ENCODE results near the gene SHISAL2B. TPM values are rescaled to one million over a fixed set of nuclear protein-coding genes. Genes with fewer than 3 reads are reported as not detected.
"Not testable (repeated sequence)": the region's sequence is repeated elsewhere in the genome, so short reads cannot be mapped to it uniquely, and the experiment has no call there.

The SHISAL2B gene
- total RNA-seq, 2 experiments from 2014 or later: not detected

DNA sequence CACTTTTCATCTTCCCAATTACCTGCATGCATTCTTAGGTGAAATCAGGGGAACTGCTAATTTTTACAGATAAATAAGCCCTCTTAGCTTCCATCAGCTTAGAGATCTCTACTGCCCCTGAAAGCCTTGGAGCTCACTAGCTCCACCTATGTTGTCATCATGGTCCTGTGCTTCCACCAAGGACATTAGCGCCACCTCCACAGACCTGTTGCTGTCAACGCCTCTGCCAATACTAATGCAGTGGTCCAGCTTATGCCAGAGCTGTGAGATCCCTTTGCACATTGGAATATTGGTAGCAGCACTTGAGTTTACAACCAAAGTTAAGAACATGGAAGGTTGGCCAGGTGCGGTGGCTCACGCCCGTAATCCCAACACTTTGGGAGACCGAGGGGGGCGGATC lies 7.7 kb upstream of the SHISAL2B start:
- Mint-ChIP-seq H3K27me3 (peaks cover 15% of the 10 kb centered on the region), H3K36me3 (no peaks in the 10 kb centered on the region), H3K4me3 (no peak overlapping the region), H3K4me1 (no peaks in the 10 kb centered on the region), H3K9me3 (no peaks in the 10 kb centered on the region), H3K27ac (no peak overlapping the region)
- no peak for DNase-seq

DNA sequence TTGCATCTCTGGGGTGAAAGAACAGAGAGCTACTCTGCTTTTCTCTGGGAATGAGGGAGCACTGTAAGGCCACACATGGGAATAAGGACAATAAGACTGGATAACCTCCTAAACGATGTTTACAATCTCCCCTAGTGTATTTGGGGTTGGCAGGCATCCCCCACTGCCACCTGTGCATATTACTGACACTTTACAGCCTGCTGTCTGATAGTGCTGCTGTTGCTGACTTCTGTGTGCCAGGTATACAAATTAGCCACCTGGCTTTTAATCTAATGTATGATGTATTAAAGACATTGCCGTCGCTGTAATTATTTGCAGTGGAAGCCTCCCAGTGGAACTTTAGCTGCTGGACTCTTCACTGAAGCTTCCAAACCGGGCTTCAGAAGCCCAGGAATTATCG lies 4.4 kb upstream of the SHISAL2B start:
- Mint-ChIP-seq H3K4me1 (peaks cover 4% of the 10 kb centered on the region), H3K4me3 (no peak overlapping the region), H3K36me3 (no peaks in the 10 kb centered on the region), H3K27ac (no peak overlapping the region), H3K27me3 (peaks cover 24% of the 10 kb centered on the region), H3K9me3 (no peaks in the 10 kb centered on the region)
- no peak for DNase-seq

- Mint-ChIP-seq H3K27me3 (peaks cover 41% of the 10 kb centered on the region), H3K4me3 (no peak overlapping the region), H3K9me3 (no peaks in the 10 kb centered on the region), H3K36me3 (no peaks in the 10 kb centered on the region), H3K27ac (no peak overlapping the region), H3K4me1 (peaks cover 4% of the 10 kb centered on the region)
- DNase-seq: no peak
These were observed 1.9 kb upstream of the SHISAL2B start for GRCh38 chr5:64688391-64688790.

DNA sequence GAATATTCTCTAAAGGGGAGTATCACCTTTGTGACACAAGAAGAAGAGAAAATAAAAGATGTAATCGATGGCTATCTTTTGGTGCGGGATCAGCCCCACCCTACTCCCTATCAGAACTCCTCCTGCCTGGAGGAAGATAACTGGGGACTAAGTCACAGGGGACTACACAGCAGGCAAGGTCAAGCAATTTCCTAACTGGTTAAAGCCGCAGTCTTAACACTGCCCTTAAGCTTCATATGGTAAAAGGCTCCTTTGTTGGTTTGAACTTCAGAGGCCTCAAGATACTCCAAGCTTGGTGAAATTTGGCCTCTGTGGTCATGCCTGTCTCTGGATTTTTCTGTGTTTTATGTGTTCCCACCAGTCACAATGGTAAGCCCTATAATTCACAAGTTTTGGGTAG lies 1.3 kb upstream of the SHISAL2B start:
- H3K27me3 Mint-ChIP-seq: peaks cover 46% of the 10 kb centered on the region
- H3K27ac Mint-ChIP-seq: no peak overlapping the region
- no peak overlapping the region for H3K4me3 Mint-ChIP-seq
- no peaks in the 10 kb centered on the region for H3K36me3 Mint-ChIP-seq
- no peaks in the 10 kb centered on the region for H3K9me3 Mint-ChIP-seq
- H3K4me1 Mint-ChIP-seq: peaks cover 4% of the 10 kb centered on the region
- DNase-seq: no peak

- Mint-ChIP-seq H3K36me3 (no peaks in the 10 kb centered on the region), H3K4me3 (peak overlapping the region; percentile 70), H3K4me1 (peaks cover 4% of the 10 kb centered on the region), H3K9me3 (no peaks in the 10 kb centered on the region), H3K27me3 (peaks cover 46% of the 10 kb centered on the region), H3K27ac (no peak overlapping the region)
- no peak for DNase-seq
These were observed 243 bp upstream of the SHISAL2B start for GRCh38 chr5:64690104-64690416.

DNA sequence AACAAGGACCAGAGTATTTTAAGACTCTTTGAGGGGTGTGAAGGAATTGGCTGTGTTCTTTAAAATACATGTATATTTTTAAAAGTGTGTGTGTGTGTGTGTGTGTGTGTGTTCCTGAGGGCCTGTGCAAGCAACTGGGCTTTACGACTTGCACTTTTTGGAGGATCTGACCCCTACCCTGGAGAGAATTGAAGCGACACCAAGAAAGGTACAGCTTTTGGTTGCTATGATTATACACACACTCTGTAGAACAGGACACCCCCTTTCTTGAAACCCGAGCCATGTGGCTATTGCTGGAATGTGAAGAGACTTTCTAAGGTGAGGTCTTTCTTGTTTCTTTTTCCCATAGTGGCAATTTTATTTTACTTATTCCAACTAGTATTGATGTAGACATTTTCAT lies 988 bp downstream of the SHISAL2B start:
- peaks cover 3% of the 10 kb centered on the region for H3K9me3 Mint-ChIP-seq
- no peak overlapping the region for H3K27ac Mint-ChIP-seq
- DNase-seq: no peak
- H3K36me3 Mint-ChIP-seq: no peaks in the 10 kb centered on the region
- H3K4me1 Mint-ChIP-seq: peaks cover 4% of the 10 kb centered on the region
- H3K4me3 Mint-ChIP-seq: no peak overlapping the region
- H3K27me3 Mint-ChIP-seq: peaks cover 46% of the 10 kb centered on the region

- Mint-ChIP-seq H3K36me3 (no peaks in the 10 kb centered on the region), H3K4me3 (no peak overlapping the region), H3K4me1 (peaks cover 4% of the 10 kb centered on the region), H3K27ac (no peak overlapping the region), H3K9me3 (peaks cover 8% of the 10 kb centered on the region), H3K27me3 (peaks cover 45% of the 10 kb centered on the region)
- DNase-seq: no peak
These were observed 3.3 kb downstream of the SHISAL2B start for GRCh38 chr5:64693636-64694035.

DNA sequence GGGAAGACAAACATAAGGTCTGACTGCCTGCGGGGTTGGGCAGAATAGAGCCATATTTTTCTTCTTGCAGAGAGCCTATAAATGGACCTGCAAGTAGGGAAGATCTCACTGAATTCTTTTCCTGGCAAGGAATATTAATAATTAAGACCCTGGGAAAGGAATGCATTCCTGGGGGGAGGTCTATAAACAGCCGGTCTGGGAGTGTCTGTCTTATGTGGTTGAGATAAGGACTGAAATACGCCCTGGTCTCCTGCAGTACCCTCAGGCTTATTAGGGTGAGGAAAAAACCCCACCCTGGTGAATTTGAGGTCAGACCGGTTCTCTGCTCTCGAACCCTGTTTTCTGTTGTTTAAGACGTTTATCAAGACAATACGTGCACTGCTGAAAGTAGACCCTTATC lies 6.1 kb downstream of the SHISAL2B start:
- DNase-seq, H3K9me3 Mint-ChIP-seq: not testable (repeated sequence)
- peaks cover 28% of the 10 kb centered on the region for H3K27me3 Mint-ChIP-seq

GRCh38 chr5:64700765-64701164 lies 10.5 kb downstream of the SHISAL2B start:
- H3K4me3 Mint-ChIP-seq: no peak overlapping the region

More for the DNA sequence above, 6.1 kb downstream of the SHISAL2B start:
- not testable (repeated sequence) for H3K27ac Mint-ChIP-seq, H3K36me3 Mint-ChIP-seq, H3K4me1 Mint-ChIP-seq, H3K4me3 Mint-ChIP-seq

GRCh38 chr5:64706074-64706473 lies 15.8 kb downstream of the SHISAL2B start:
- not testable (repeated sequence) for H3K36me3 Mint-ChIP-seq, H3K9me3 Mint-ChIP-seq, H3K4me1 Mint-ChIP-seq, H3K4me3 Mint-ChIP-seq, DNase-seq, H3K27me3 Mint-ChIP-seq, H3K27ac Mint-ChIP-seq

More at GRCh38 chr5:64700765-64701164, 10.5 kb downstream of the SHISAL2B start:
- DNase-seq: no peak
- H3K9me3 Mint-ChIP-seq: peaks cover 8% of the 10 kb centered on the region
- no peak overlapping the region for H3K27ac Mint-ChIP-seq
- no peaks in the 10 kb centered on the region for H3K36me3 Mint-ChIP-seq
- peaks cover 12% of the 10 kb centered on the region for H3K27me3 Mint-ChIP-seq
- H3K4me1 Mint-ChIP-seq: no peaks in the 10 kb centered on the region

DNA sequence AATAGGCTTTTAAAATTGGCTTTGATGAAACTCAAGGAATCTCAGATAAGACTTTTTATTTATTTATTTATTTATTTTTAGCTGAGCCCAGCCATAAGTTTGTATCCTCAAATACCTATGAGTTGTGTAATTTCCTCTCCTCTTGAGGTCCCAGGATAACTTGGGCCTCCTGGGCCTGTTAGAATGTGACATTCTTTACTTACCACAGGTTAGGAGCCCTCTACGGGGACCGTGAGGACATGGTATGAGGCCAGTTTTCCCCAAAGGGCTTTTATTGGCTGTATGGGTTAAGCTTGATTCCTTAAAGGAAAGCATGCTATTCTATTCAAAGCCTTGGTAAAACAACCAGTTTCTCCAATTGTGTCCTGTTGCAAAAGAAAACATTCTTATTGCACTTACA lies 16.9 kb downstream of the SHISAL2B start:
- no peak overlapping the region for H3K4me3 Mint-ChIP-seq
- peaks cover 3% of the 10 kb centered on the region for H3K9me3 Mint-ChIP-seq

DNA sequence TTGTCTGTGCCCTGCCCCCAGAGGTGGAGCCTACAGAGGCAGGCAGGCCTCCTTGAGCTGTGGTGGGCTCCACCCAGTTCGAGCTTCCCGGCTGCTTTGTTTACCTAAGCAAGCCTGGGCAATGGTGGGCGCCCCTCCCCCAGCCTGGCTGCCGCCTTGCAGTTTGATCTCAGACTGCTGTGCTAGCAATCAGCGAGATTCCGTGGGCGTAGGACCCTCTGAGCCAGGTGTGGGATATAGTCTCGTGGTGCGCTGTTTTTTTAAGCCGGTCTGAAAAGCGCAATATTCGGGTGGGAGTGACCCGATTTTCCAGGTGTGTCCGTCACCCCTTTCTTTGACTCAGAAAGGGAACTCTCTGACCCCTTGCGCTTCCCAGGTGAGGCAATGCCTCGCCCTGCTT lies 24.2 kb downstream of the SHISAL2B start:
- H3K4me3 Mint-ChIP-seq, H3K4me1 Mint-ChIP-seq, H3K9me3 Mint-ChIP-seq, H3K27me3 Mint-ChIP-seq, H3K36me3 Mint-ChIP-seq, H3K27ac Mint-ChIP-seq, DNase-seq: not testable (repeated sequence)

More for the DNA sequence above, 16.9 kb downstream of the SHISAL2B start:
- Mint-ChIP-seq H3K4me1 (no peaks in the 10 kb centered on the region), H3K27ac (no peak overlapping the region), H3K27me3 (peaks cover 5% of the 10 kb centered on the region), H3K36me3 (no peaks in the 10 kb centered on the region)
- DNase-seq: no peak

GRCh38 chr5:64722588-64722987 lies 32.3 kb downstream of the SHISAL2B start:
- H3K4me3 Mint-ChIP-seq: no peak overlapping the region
- no peak for DNase-seq
- no peaks in the 10 kb centered on the region for H3K4me1 Mint-ChIP-seq
- H3K36me3 Mint-ChIP-seq: peaks cover 9% of the 10 kb centered on the region
- no peaks in the 10 kb centered on the region for H3K9me3 Mint-ChIP-seq
- H3K27ac Mint-ChIP-seq: no peak overlapping the region
- no peaks in the 10 kb centered on the region for H3K27me3 Mint-ChIP-seq

DNA sequence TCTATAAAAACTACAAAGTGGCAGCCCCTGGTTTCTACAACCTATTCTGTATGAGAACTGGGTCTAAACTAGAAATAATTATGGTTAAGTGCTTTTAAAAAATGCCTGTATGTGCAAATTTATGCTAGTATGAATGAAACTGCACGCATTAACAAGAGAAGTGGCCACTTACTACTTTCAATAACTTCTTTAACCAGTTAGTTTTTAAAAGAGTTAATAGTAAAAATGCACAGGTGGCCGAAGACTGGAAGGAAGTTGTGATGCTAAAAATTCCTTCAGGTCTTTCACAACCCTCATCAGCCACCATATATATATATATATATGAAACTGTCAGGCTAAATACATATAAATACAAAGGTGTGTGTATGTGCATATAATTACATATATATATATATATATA lies 36.8 kb downstream of the SHISAL2B start:
- peaks cover 7% of the 10 kb centered on the region for H3K4me1 Mint-ChIP-seq
- no peak overlapping the region for H3K4me3 Mint-ChIP-seq
- no peak overlapping the region for H3K27ac Mint-ChIP-seq
- no peaks in the 10 kb centered on the region for H3K9me3 Mint-ChIP-seq
- no peaks in the 10 kb centered on the region for H3K27me3 Mint-ChIP-seq
- no peak for DNase-seq
- H3K36me3 Mint-ChIP-seq: peaks cover 23% of the 10 kb centered on the region

GRCh38 chr5:64742411-64742810 lies 52.1 kb downstream of the SHISAL2B start:
- H3K27me3 Mint-ChIP-seq: no peaks in the 10 kb centered on the region
- no peaks in the 10 kb centered on the region for H3K9me3 Mint-ChIP-seq
- H3K4me3 Mint-ChIP-seq: no peak overlapping the region
- H3K27ac Mint-ChIP-seq: no peak overlapping the region
- DNase-seq: no peak
- peaks cover 21% of the 10 kb centered on the region for H3K36me3 Mint-ChIP-seq
- H3K4me1 Mint-ChIP-seq: peaks cover 14% of the 10 kb centered on the region

DNA sequence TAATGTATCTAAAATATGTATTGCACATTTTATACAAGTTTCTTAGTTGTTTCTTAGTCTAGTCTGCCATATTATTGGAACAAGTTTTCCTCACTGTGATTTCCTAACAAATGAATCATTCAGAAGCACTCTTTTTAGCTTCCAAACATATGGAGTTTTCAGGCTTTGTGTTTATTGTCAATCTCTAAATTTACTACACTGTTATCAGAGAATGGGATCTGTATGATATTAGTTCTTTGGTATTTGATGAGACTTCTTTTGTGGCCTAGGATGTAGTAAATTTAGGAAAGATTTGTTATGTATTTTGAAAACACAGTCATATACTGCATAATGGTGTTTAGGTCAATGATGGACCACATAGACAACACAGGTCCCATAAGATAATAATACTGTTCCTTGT lies 52.5 kb downstream of the SHISAL2B start:
- Mint-ChIP-seq H3K36me3 (peaks cover 20% of the 10 kb centered on the region), H3K4me3 (no peak overlapping the region), H3K27me3 (no peaks in the 10 kb centered on the region), H3K27ac (no peak overlapping the region), H3K9me3 (no peaks in the 10 kb centered on the region), H3K4me1 (peaks cover 12% of the 10 kb centered on the region)
- no peak for DNase-seq

GRCh38 chr5:64744914-64745313 lies 54.6 kb downstream of the SHISAL2B start:
- no peaks in the 10 kb centered on the region for H3K27me3 Mint-ChIP-seq
- H3K27ac Mint-ChIP-seq: no peak overlapping the region
- H3K4me1 Mint-ChIP-seq: peaks cover 11% of the 10 kb centered on the region
- H3K9me3 Mint-ChIP-seq: no peaks in the 10 kb centered on the region
- H3K36me3 Mint-ChIP-seq: peaks cover 10% of the 10 kb centered on the region
- no peak overlapping the region for H3K4me3 Mint-ChIP-seq
- no peak for DNase-seq
